ENCODE results near the gene CGNL1.

The CGNL1 gene

DNA sequence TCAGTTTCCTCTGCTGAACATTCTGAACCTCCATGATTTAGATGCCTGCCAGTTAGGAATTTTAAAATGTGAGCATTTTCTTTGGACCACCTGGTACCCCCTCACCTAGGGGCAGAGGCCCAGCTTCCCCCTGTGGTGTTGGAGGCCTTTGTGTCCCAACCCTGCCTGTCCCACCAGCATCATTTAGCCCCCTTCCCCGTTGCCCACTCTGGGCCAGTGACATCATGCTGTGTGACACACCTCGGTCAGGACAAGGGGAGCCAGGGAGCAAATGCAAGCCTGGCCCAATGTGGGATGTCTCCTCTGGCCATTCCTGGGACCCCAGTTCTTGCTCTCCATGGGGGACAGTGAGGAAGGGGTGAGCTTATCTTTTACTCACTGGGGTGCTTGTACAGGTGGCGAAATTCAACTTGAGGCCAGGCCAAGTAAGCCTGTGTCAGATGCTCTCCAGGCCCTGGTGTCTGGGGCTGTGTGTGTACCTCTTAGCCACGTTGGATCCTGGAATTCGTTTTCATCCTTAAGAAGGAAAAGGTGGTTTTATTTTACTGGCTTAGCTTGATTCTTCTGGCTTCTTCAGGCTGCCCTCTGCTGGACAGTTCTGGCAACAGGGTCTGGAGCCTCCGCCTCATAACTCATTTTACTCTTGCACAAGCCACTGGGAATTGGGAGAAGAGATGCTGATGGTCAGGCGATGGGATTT lies 165.7 kb downstream of the CGNL1 start:
- no peaks in the 10 kb centered on the region for H3F3A ChIP-seq (ENCODE audit: insufficient read depth)

DNA sequence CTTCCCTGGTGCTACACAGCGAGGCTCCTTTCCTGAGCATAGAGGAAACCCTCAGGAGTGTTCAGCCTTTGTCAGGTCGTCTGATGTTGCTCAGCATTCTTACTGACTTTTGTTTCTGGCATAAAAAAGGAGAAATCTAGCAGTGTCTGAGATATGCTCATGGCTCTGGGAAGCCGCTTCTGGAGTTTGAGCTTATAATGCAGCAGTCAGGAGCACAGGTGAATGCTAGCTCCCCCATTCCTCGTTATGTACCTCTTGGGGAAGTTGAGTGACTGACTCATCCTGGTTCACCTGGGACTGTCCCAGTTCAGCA lies 166.2 kb downstream of the CGNL1 start:
- H3K4me2 ChIP-seq (ENCODE audit: low read depth, low read length, poor library complexity, severe bottlenecking): no peak overlapping the region
- no peak overlapping the region for H2AFZ ChIP-seq (ENCODE audit: low read depth, low read length, severe bottlenecking)
- H3K4me3 ChIP-seq (ENCODE audit: insufficient read depth, low read length, poor library complexity, severe bottlenecking): no peak overlapping the region
- H3F3A ChIP-seq (ENCODE audit: insufficient read depth): no peaks in the 10 kb centered on the region
- H3K9me2 ChIP-seq (replicated peaks; ENCODE audit: insufficient read depth, low read length): no peaks in the 10 kb centered on the region
- H3K36me3 ChIP-seq (ENCODE audit: low read length): no peaks in the 10 kb centered on the region
- no peak overlapping the region for H3K9ac ChIP-seq (ENCODE audit: low read length)
- no peaks in the 10 kb centered on the region for H3K79me2 ChIP-seq (ENCODE audit: insufficient read depth, low read length)
- no peaks in the 10 kb centered on the region for H4K20me1 ChIP-seq (ENCODE audit: low read depth, low read length)
- no peaks in the 10 kb centered on the region for H3K27me3 ChIP-seq (ENCODE audit: low read length)
- TF ChIP-seq, protein P1, sequence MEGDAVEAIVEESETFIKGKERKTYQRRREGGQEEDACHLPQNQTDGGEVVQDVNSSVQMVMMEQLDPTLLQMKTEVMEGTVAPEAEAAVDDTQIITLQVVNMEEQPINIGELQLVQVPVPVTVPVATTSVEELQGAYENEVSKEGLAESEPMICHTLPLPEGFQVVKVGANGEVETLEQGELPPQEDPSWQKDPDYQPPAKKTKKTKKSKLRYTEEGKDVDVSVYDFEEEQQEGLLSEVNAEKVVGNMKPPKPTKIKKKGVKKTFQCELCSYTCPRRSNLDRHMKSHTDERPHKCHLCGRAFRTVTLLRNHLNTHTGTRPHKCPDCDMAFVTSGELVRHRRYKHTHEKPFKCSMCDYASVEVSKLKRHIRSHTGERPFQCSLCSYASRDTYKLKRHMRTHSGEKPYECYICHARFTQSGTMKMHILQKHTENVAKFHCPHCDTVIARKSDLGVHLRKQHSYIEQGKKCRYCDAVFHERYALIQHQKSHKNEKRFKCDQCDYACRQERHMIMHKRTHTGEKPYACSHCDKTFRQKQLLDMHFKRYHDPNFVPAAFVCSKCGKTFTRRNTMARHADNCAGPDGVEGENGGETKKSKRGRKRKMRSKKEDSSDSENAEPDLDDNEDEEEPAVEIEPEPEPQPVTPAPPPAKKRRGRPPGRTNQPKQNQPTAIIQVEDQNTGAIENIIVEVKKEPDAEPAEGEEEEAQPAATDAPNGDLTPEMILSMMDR (IDR thresholded peaks at IDR 0.05; ENCODE audit: insufficient read depth, low read length, poor library complexity, severe bottlenecking): no peak
- TF ChIP-seq EZH2phosphoT487 (conservative IDR thresholded peaks at IDR 0.05; ENCODE audit: low read length): no peak
- no peaks in the 10 kb centered on the region for H3K9me3 ChIP-seq (ENCODE audit: insufficient read depth, low read length)
- no peak overlapping the region for H3K27ac ChIP-seq (ENCODE audit: low read depth, low read length)

More for the DNA sequence above, 165.7 kb downstream of the CGNL1 start:
- Histone ChIP-seq H3K27me3 (ENCODE audit: low read length) (no peaks in the 10 kb centered on the region), H3K9ac (ENCODE audit: low read length) (no peak overlapping the region), H3K4me3 (ENCODE audit: insufficient read depth, low read length, poor library complexity, severe bottlenecking) (no peak overlapping the region), H3K4me2 (ENCODE audit: low read depth, low read length, poor library complexity, severe bottlenecking) (no peak overlapping the region), H3K9me2 (replicated peaks; ENCODE audit: insufficient read depth, low read length) (no peaks in the 10 kb centered on the region), H3K9me3 (ENCODE audit: insufficient read depth, low read length) (no peaks in the 10 kb centered on the region), H2AFZ (ENCODE audit: low read depth, low read length, severe bottlenecking) (no peak overlapping the region), H4K20me1 (ENCODE audit: low read depth, low read length) (no peaks in the 10 kb centered on the region), H3K79me2 (ENCODE audit: insufficient read depth, low read length) (no peaks in the 10 kb centered on the region), H3K27ac (ENCODE audit: low read depth, low read length) (no peak overlapping the region), H3K36me3 (ENCODE audit: low read length) (no peaks in the 10 kb centered on the region)
- TF ChIP-seq EZH2phosphoT487 (conservative IDR thresholded peaks at IDR 0.05; ENCODE audit: low read length): no peak
- TF ChIP-seq, protein P1 (IDR thresholded peaks at IDR 0.05; ENCODE audit: insufficient read depth, low read length, poor library complexity, severe bottlenecking): peak; percentile 82

DNA sequence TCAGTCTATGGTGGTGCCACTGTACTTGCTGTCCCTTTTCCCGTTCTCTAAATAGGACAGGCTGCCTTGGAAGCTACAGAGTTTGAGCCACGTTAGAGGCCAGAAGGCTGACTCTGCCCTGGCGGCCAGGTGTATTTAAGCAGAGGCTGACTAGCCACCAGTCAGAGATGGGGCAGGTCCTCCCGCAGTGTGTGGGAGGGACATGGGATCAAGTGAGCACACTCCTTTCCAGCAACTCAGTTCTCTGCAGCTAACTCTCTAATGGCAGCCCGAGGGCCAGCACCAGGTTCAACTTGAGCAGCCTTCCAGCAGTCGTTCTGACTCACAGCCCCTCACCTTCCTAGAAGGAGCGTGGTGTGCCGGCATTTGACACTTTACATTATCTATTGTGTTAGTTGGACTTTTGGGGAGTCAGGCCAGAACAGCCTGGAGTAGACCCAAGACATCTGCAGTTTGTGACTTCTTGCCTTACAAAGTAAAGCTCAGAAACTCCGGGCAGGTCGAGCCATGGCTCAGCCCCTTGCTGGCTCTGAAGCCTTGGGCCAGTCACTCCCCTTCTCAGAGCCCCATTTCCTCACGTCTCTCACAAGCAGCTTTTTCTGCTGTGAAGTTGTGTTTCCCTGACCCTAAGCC lies 168.7 kb downstream of the CGNL1 start:
- no peak overlapping the region for H3K9ac ChIP-seq (ENCODE audit: low read length)
- H3K4me2 ChIP-seq (ENCODE audit: low read depth, low read length, poor library complexity, severe bottlenecking): no peak overlapping the region
- no peak overlapping the region for H2AFZ ChIP-seq (ENCODE audit: low read depth, low read length, severe bottlenecking)
- H3K4me3 ChIP-seq (ENCODE audit: insufficient read depth, low read length, poor library complexity, severe bottlenecking): no peak overlapping the region
- H3F3A ChIP-seq (ENCODE audit: insufficient read depth): no peaks in the 10 kb centered on the region
- H4K20me1 ChIP-seq (ENCODE audit: low read depth, low read length): no peaks in the 10 kb centered on the region
- H3K27ac ChIP-seq (ENCODE audit: low read depth, low read length): no peak overlapping the region
- H3K79me2 ChIP-seq (ENCODE audit: insufficient read depth, low read length): no peaks in the 10 kb centered on the region
- no peak for TF ChIP-seq EZH2phosphoT487 (conservative IDR thresholded peaks at IDR 0.05; ENCODE audit: low read length)
- TF ChIP-seq, protein P1 (IDR thresholded peaks at IDR 0.05; ENCODE audit: insufficient read depth, low read length, poor library complexity, severe bottlenecking): no peak
- H3K36me3 ChIP-seq (ENCODE audit: low read length): no peaks in the 10 kb centered on the region
- no peaks in the 10 kb centered on the region for H3K9me2 ChIP-seq (replicated peaks; ENCODE audit: insufficient read depth, low read length)
- no peaks in the 10 kb centered on the region for H3K27me3 ChIP-seq (ENCODE audit: low read length)
- no peaks in the 10 kb centered on the region for H3K9me3 ChIP-seq (ENCODE audit: insufficient read depth, low read length)

All from SU-DHL-6 (cell line).